Neural cell (in vitro differentiated cells): ENCODE data around the gene ADAMTS16. TPM values are rescaled to one million over a fixed set of nuclear protein-coding genes. Genes with fewer than 3 reads are reported as not detected.

Experiments used
- H2AFZ ChIP-seq: fragments of 200-600, 300-800 bp; sonication (generic), shearing (Covaris generic); 2 replicates; pipeline ENCODE4 v1.6.0; 2014; ENCODE audit warnings: low read depth, mild to moderate bottlenecking, antibody characterized with exemption, low read length, moderate library complexity
- H3F3A ChIP-seq: fragments of 200-600 bp; shearing (Covaris generic); 2 replicates; pipeline ENCODE4 v1.6.1; 2016; ENCODE audit warnings: mild to moderate bottlenecking, moderate library complexity, mixed read lengths, antibody characterized with exemption, low read length; ENCODE audit not compliant: insufficient read depth, poor library complexity, severe bottlenecking
- H3K27ac ChIP-seq: fragments of 200-600, 300-800 bp; sonication (generic), shearing (Covaris generic); 2 replicates; pipeline ENCODE4 v1.5.1; 2014; ENCODE audit warnings: mild to moderate bottlenecking, low read length, moderate library complexity
- H3K27me3 ChIP-seq: fragments of 300-800, 200-600 bp; sonication (generic), shearing (Covaris generic); 2 replicates; pipeline ENCODE4 v1.6.0; 2014; ENCODE audit warnings: mild to moderate bottlenecking, low read depth, low read length, moderate library complexity; ENCODE audit not compliant: insufficient read depth
- H3K36me3 ChIP-seq: fragments of 300-800, 200-600 bp; sonication (generic), shearing (Covaris generic); 2 replicates; pipeline ENCODE4 v1.5.1; 2014; ENCODE audit warnings: mild to moderate bottlenecking, antibody characterized with exemption, low read length, moderate library complexity; ENCODE audit not compliant: insufficient read depth
- H3K4me2 ChIP-seq: fragments of 300-800, 200-600 bp; sonication (generic), shearing (Covaris generic); 2 replicates; pipeline ENCODE4 v1.6.0; 2014; ENCODE audit warnings: mild to moderate bottlenecking, low read length
- H3K4me3 ChIP-seq: fragments of 300-800, 200-600 bp; sonication (generic), shearing (Covaris generic); 2 replicates; pipeline ENCODE4 v1.5.1; 2014; ENCODE audit warnings: mild to moderate bottlenecking, low read length, moderate library complexity
- H3K79me2 ChIP-seq: fragments of 200-600 bp; shearing (Covaris generic); replicated peaks from 2 replicates; pipeline ENCODE4 v1.6.0; 2014; ENCODE audit warnings: mild to moderate bottlenecking, low read length, moderate library complexity; ENCODE audit not compliant: insufficient read depth
- H3K9ac ChIP-seq: fragments of 300-800, 200-600 bp; sonication (generic), shearing (Covaris generic); 2 replicates; pipeline ENCODE4 v1.6.1; 2016; ENCODE audit warnings: mild to moderate bottlenecking, low read length, mixed read lengths
- H3K9me2 ChIP-seq: fragments of 200-600 bp; shearing (Covaris generic); 2 replicates; pipeline ENCODE4 v1.6.1; 2016; ENCODE audit warnings: mild to moderate bottlenecking, low read length, mixed read lengths; ENCODE audit not compliant: insufficient read depth
- H3K9me3 ChIP-seq: fragments of 200-600, 300-800 bp; sonication (generic), shearing (Covaris generic); 2 replicates; pipeline ENCODE4 v1.6.1; 2016; ENCODE audit warnings: mild to moderate bottlenecking, mixed run types, low read length, moderate library complexity, mixed read lengths
- H4K20me1 ChIP-seq: fragments of 200-600 bp; shearing (Covaris generic); 2 replicates; pipeline ENCODE4 v1.6.1; 2016; ENCODE audit warnings: mild to moderate bottlenecking, mixed run types; ENCODE audit not compliant: insufficient read depth
- CTCF ChIP-seq: fragments of 450-650 bp; IDR thresholded peaks from 2 replicates; pipeline ENCODE4 v1.5.1; 2014; ENCODE audit warnings: antibody characterized with exemption, mild to moderate bottlenecking, moderate library complexity; ENCODE audit not compliant: poor library complexity, severe bottlenecking
- EP300 ChIP-seq: fragments of 450-650 bp; conservative IDR thresholded peaks from 2 replicates; pipeline ENCODE4 v1.6.1; 2014; ENCODE audit warnings: antibody characterized with exemption, mild to moderate bottlenecking, moderate library complexity; ENCODE audit not compliant: poor library complexity, severe bottlenecking
- EZH2 ChIP-seq: fragments of 200-600, 300-800 bp; shearing (Covaris generic), sonication (generic); IDR thresholded peaks from 2 replicates; pipeline ENCODE4 v1.6.1; 2014; ENCODE audit warnings: antibody characterized with exemption, low read length, borderline replicate concordance, mild to moderate bottlenecking; ENCODE audit not compliant: insufficient read depth, poor library complexity, severe bottlenecking
- MXI1 ChIP-seq: fragments of 450-650 bp; conservative IDR thresholded peaks from 2 replicates; pipeline ENCODE4 v1.6.1; 2014; ENCODE audit warnings: antibody characterized with exemption, mild to moderate bottlenecking; ENCODE audit not compliant: poor library complexity, severe bottlenecking
- POLR2AphosphoS5 ChIP-seq: IDR thresholded peaks from 2 replicates; pipeline ENCODE4 v1.6.1; 2012
- RAD21 ChIP-seq: fragments of 450-650 bp; conservative IDR thresholded peaks from 2 replicates; pipeline ENCODE4 v1.6.1; 2014; ENCODE audit warnings: antibody characterized with exemption, mild to moderate bottlenecking, moderate library complexity
- SMC3 ChIP-seq: fragments of 450-650 bp; conservative IDR thresholded peaks from 2 replicates; pipeline ENCODE4 v1.6.1; 2014; ENCODE audit warnings: antibody characterized with exemption, mild to moderate bottlenecking, moderate library complexity; ENCODE audit not compliant: poor library complexity
- TAF1 ChIP-seq: IDR thresholded peaks from 2 replicates; pipeline ENCODE4 v1.6.1; 2012; ENCODE audit warnings: low read depth
- polyA plus RNA-seq: library from polyadenylated mRNA; depleted of rRNA; stranded (reverse); fragments of >200 nt; gene quantifications from 2 replicates; pipeline ENCODE4 v1.2.3, GENCODE V29; 2014
- TF ChIP-seq, protein P1 (sequence below): IDR thresholded peaks from 2 replicates; pipeline ENCODE4 v1.6.1; 2012; ENCODE audit warnings: borderline replicate concordance

ADAMTS16 gene
- polyA plus RNA-seq, 1 donor from 2014 or later = 1.3 TPM

- Histone ChIP-seq H3K9me2 (no peaks in the 10 kb centered on the region), H3K27ac (no peak overlapping the region), H3K27me3 (no peaks in the 10 kb centered on the region), H2AFZ (no peak overlapping the region), H3F3A (no peaks in the 10 kb centered on the region), H3K4me3 (no peak overlapping the region), H3K36me3 (no peaks in the 10 kb centered on the region), H3K4me2 (no peak overlapping the region), H3K79me2 (no peaks in the 10 kb centered on the region), H3K9ac (no peak overlapping the region), H3K9me3 (no peaks in the 10 kb centered on the region), H4K20me1 (no peaks in the 10 kb centered on the region)
- no peak for TF ChIP-seq TAF1
These were observed 38.5 kb downstream of the ADAMTS16 start for GRCh38 chr5:5178580-5178979.

DNA sequence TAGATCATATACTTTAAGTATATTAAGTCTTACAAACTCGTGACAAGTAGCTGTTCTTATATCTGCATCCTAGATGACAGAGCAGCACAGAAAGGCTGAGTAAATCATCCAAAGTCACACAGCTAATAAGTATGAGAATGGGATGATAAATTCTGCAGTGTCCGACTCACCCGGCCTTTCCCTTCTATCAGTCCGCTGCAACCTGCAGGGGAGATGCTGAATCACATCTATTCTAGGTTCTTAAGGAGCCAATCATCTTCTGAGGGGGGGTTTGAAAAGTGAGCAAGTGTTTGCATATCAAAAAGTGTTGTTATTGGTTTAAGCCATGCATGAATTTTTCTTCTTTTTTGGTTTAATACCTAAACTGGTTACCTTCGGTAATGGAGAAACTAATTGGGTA is 38.9 kb downstream of the ADAMTS16 start:
- Histone ChIP-seq H3K36me3 (no peaks in the 10 kb centered on the region), H2AFZ (no peak overlapping the region), H4K20me1 (no peaks in the 10 kb centered on the region), H3K9me2 (no peaks in the 10 kb centered on the region), H3K4me3 (no peak overlapping the region), H3K79me2 (no peaks in the 10 kb centered on the region), H3F3A (no peaks in the 10 kb centered on the region), H3K9me3 (no peaks in the 10 kb centered on the region), H3K27ac (no peak overlapping the region), H3K9ac (no peak overlapping the region), H3K4me2 (no peak overlapping the region), H3K27me3 (no peaks in the 10 kb centered on the region)
- TF ChIP-seq EZH2 (no peak), MXI1 (no peak), SMC3 (no peak), TAF1 (no peak), POLR2AphosphoS5 (no peak), EP300 (no peak), RAD21 (no peak), CTCF (no peak)
- TF ChIP-seq, protein P1, sequence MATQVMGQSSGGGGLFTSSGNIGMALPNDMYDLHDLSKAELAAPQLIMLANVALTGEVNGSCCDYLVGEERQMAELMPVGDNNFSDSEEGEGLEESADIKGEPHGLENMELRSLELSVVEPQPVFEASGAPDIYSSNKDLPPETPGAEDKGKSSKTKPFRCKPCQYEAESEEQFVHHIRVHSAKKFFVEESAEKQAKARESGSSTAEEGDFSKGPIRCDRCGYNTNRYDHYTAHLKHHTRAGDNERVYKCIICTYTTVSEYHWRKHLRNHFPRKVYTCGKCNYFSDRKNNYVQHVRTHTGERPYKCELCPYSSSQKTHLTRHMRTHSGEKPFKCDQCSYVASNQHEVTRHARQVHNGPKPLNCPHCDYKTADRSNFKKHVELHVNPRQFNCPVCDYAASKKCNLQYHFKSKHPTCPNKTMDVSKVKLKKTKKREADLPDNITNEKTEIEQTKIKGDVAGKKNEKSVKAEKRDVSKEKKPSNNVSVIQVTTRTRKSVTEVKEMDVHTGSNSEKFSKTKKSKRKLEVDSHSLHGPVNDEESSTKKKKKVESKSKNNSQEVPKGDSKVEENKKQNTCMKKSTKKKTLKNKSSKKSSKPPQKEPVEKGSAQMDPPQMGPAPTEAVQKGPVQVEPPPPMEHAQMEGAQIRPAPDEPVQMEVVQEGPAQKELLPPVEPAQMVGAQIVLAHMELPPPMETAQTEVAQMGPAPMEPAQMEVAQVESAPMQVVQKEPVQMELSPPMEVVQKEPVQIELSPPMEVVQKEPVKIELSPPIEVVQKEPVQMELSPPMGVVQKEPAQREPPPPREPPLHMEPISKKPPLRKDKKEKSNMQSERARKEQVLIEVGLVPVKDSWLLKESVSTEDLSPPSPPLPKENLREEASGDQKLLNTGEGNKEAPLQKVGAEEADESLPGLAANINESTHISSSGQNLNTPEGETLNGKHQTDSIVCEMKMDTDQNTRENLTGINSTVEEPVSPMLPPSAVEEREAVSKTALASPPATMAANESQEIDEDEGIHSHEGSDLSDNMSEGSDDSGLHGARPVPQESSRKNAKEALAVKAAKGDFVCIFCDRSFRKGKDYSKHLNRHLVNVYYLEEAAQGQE = no peak

GRCh38 chr5:5179597-5179996 is 39.5 kb downstream of the ADAMTS16 start:
- Histone ChIP-seq H3K4me3 (no peak overlapping the region), H2AFZ (no peak overlapping the region), H3K79me2 (no peaks in the 10 kb centered on the region), H3K4me2 (no peak overlapping the region), H4K20me1 (no peaks in the 10 kb centered on the region), H3K27me3 (no peaks in the 10 kb centered on the region), H3F3A (no peaks in the 10 kb centered on the region), H3K9me3 (no peaks in the 10 kb centered on the region), H3K9me2 (no peaks in the 10 kb centered on the region), H3K27ac (no peak overlapping the region), H3K36me3 (no peaks in the 10 kb centered on the region), H3K9ac (no peak overlapping the region)
- TF ChIP-seq EZH2 (no peak), CTCF (no peak), POLR2AphosphoS5 (no peak), MXI1 (no peak), RAD21 (no peak), SMC3 (no peak), EP300 (no peak), TAF1 (no peak)
- TF ChIP-seq, protein P1 = no peak
